Activated naive CD4-positive, alpha-beta T cell treated with anti-CD3 and anti-CD28 coated beads for 36 hours (primary cell): ENCODE measurements around the gene KLHL3. TPM values are rescaled to one million over a fixed set of nuclear protein-coding genes. Genes with fewer than 3 reads are reported as not detected.

Experiments
- CTCF ChIA-PET: fragments of 350-600 bp; sonication (Branson Sonifier 250); formaldehyde crosslinking; loops from one replicate; lab custom pipeline; 2021; ENCODE audit warnings: antibody characterized with exemption; lab: Charles Lee
- DNase-seq: peaks from one replicate; pipeline ENCODE4 v3.0.0-alpha.2; 2020
- H3K27ac Mint-ChIP-seq: one replicate; pipeline ENCODE4 v1.8.0; 2021; ENCODE audit warnings: mild to moderate bottlenecking, mixed read lengths
- H3K27me3 Mint-ChIP-seq: one replicate; pipeline ENCODE4 v1.8.0; 2021; ENCODE audit warnings: low read depth, mixed read lengths
- H3K36me3 Mint-ChIP-seq: one replicate; pipeline ENCODE4 v1.8.0; 2021; ENCODE audit warnings: low read depth, mixed read lengths
- H3K4me1 Mint-ChIP-seq: one replicate; pipeline ENCODE4 v1.8.0; 2021; ENCODE audit warnings: low read depth, mixed read lengths
- H3K4me3 Mint-ChIP-seq: one replicate; pipeline ENCODE4 v1.8.0; 2021; ENCODE audit warnings: mild to moderate bottlenecking, moderate library complexity, mixed read lengths
- H3K9me3 Mint-ChIP-seq: one replicate; pipeline ENCODE4 v1.8.0; 2021; ENCODE audit warnings: mixed read lengths
- intact Hi-C: fragments of 100-400 bp; cut with micrococcal nuclease; formaldehyde crosslinking; loops from one replicate; pipeline ENCODE4 v1.15.1; 2023
- total RNA-seq, 2 experiments: library from RNA; stranded (reverse); gene quantifications; one replicate each; pipeline ENCODE4 v1.2.3, GENCODE V29; 2021

The KLHL3 gene
- total RNA-seq, 2 experiments from 2014 or later: 1.7 to 2.0 TPM

- H3K4me3 Mint-ChIP-seq: no peak overlapping the region
- H3K4me1 Mint-ChIP-seq: no peaks in the 10 kb centered on the region
- no peak for DNase-seq
- H3K27ac Mint-ChIP-seq: no peak overlapping the region
- H3K27me3 Mint-ChIP-seq: no peaks in the 10 kb centered on the region
- no peaks in the 10 kb centered on the region for H3K9me3 Mint-ChIP-seq
- H3K36me3 Mint-ChIP-seq: peaks cover 6% of the 10 kb centered on the region
- intact Hi-C loops: loop anchor here (2.0 kb wide), 1 partner anchor 505 kb away; no protein-coding TSS in a partner anchor
- CTCF ChIA-PET: interaction anchor here (1.0 to 7.1 kb wide), 4 partner anchors 32 to 449 kb away, joined by 3 to 52 read pairs (median 8); no protein-coding TSS in a partner anchor
Observed at GRCh38 chr5:137627706-137628105, 108.2 kb downstream of the KLHL3 start.

- no peak overlapping the region for H3K4me3 Mint-ChIP-seq
- no peak overlapping the region for H3K27ac Mint-ChIP-seq
- intact Hi-C loops: no loop called here
- no peaks in the 10 kb centered on the region for H3K9me3 Mint-ChIP-seq
- no peaks in the 10 kb centered on the region for H3K4me1 Mint-ChIP-seq
- CTCF ChIA-PET: interaction anchor here (0.6 to 7.1 kb wide), 5 partner anchors 33 to 449 kb away, joined by 3 to 52 read pairs (median 6); no protein-coding TSS in a partner anchor
- no peak for DNase-seq
- H3K36me3 Mint-ChIP-seq: peaks cover 2% of the 10 kb centered on the region
- no peaks in the 10 kb centered on the region for H3K27me3 Mint-ChIP-seq
Observed at GRCh38 chr5:137627293-137627692, 108.6 kb downstream of the KLHL3 start.

GRCh38 chr5:137624786-137625349 is 111.0 kb downstream of the KLHL3 start:
- no peak for DNase-seq
- intact Hi-C loops: no loop called here
- Mint-ChIP-seq H3K27ac (no peak overlapping the region), H3K27me3 (no peaks in the 10 kb centered on the region), H3K4me1 (no peaks in the 10 kb centered on the region), H3K36me3 (peaks cover 5% of the 10 kb centered on the region), H3K4me3 (no peak overlapping the region), H3K9me3 (no peaks in the 10 kb centered on the region)
- CTCF ChIA-PET: interaction anchor here (0.6 kb wide), 1 partner anchor 442 kb away, joined by 3 read pairs; no protein-coding TSS in a partner anchor

GRCh38 chr5:137622850-137623249 is 113.0 kb downstream of the KLHL3 start:
- no peaks in the 10 kb centered on the region for H3K9me3 Mint-ChIP-seq
- intact Hi-C loops: no loop called here
- H3K36me3 Mint-ChIP-seq: peaks cover 6% of the 10 kb centered on the region
- no peak overlapping the region for H3K4me3 Mint-ChIP-seq
- H3K27ac Mint-ChIP-seq: no peak overlapping the region
- no peaks in the 10 kb centered on the region for H3K4me1 Mint-ChIP-seq
- no peak for DNase-seq
- CTCF ChIA-PET: interaction anchor here (1.5 kb wide), 1 partner anchor 9 kb away, joined by 3 read pairs; no protein-coding TSS in a partner anchor
- no peaks in the 10 kb centered on the region for H3K27me3 Mint-ChIP-seq

- no peak for DNase-seq
- intact Hi-C loops: no loop called here
Observed at GRCh38 chr5:137621861-137622823, 113.7 kb downstream of the KLHL3 start.

GRCh38 chr5:137621306-137621705 is 114.6 kb downstream of the KLHL3 start:
- no peaks in the 10 kb centered on the region for H3K9me3 Mint-ChIP-seq
- intact Hi-C loops: no loop called here
- H3K36me3 Mint-ChIP-seq: peaks cover 6% of the 10 kb centered on the region
- DNase-seq: no peak
- H3K27me3 Mint-ChIP-seq: no peaks in the 10 kb centered on the region
- no peak overlapping the region for H3K4me3 Mint-ChIP-seq
- H3K27ac Mint-ChIP-seq: no peak overlapping the region
- no peaks in the 10 kb centered on the region for H3K4me1 Mint-ChIP-seq
- CTCF ChIA-PET: interaction anchor here (0.6 to 0.7 kb wide), 2 partner anchors 292 to 438 kb away, joined by 3 read pairs; no protein-coding TSS in a partner anchor

More at GRCh38 chr5:137621861-137622823, 113.7 kb downstream of the KLHL3 start:
- H3K27ac Mint-ChIP-seq: no peak overlapping the region
- no peak overlapping the region for H3K4me3 Mint-ChIP-seq
- CTCF ChIA-PET: interaction anchor here (1.5 kb wide), 1 partner anchor 10 kb away, joined by 3 read pairs; no protein-coding TSS in a partner anchor
- H3K4me1 Mint-ChIP-seq: no peaks in the 10 kb centered on the region
- no peaks in the 10 kb centered on the region for H3K27me3 Mint-ChIP-seq
- H3K9me3 Mint-ChIP-seq: no peaks in the 10 kb centered on the region
- H3K36me3 Mint-ChIP-seq: peaks cover 6% of the 10 kb centered on the region

GRCh38 chr5:137619191-137619870 is 116.6 kb downstream of the KLHL3 start:
- Mint-ChIP-seq H3K9me3 (no peaks in the 10 kb centered on the region), H3K36me3 (peaks cover 6% of the 10 kb centered on the region), H3K27me3 (no peaks in the 10 kb centered on the region), H3K4me3 (no peak overlapping the region), H3K4me1 (peaks cover under 1% of the 10 kb centered on the region), H3K27ac (no peak overlapping the region)
- DNase-seq: no peak
- intact Hi-C loops: no loop called here
- CTCF ChIA-PET: interaction anchor here (0.6 to 1.2 kb wide), 2 partner anchors 41 to 414 kb away, joined by 3 read pairs; no protein-coding TSS in a partner anchor

GRCh38 chr5:137618476-137618875 is 117.4 kb downstream of the KLHL3 start:
- CTCF ChIA-PET: interaction anchor here (1.2 kb wide), 1 partner anchor 42 kb away, joined by 3 read pairs; no protein-coding TSS in a partner anchor
- no peaks in the 10 kb centered on the region for H3K27me3 Mint-ChIP-seq
- intact Hi-C loops: no loop called here
- DNase-seq: no peak
- H3K4me1 Mint-ChIP-seq: peaks cover 5% of the 10 kb centered on the region
- H3K27ac Mint-ChIP-seq: no peak overlapping the region
- peaks cover 6% of the 10 kb centered on the region for H3K36me3 Mint-ChIP-seq
- no peaks in the 10 kb centered on the region for H3K9me3 Mint-ChIP-seq
- no peak overlapping the region for H3K4me3 Mint-ChIP-seq

- intact Hi-C loops: no loop called here
- H3K4me3 Mint-ChIP-seq: no peak overlapping the region
- CTCF ChIA-PET: interaction anchor here (1.2 kb wide), 1 partner anchor 43 kb away, joined by 3 read pairs; no protein-coding TSS in a partner anchor
- H3K27me3 Mint-ChIP-seq: no peaks in the 10 kb centered on the region
- no peak overlapping the region for H3K27ac Mint-ChIP-seq
- DNase-seq: no peak
- no peaks in the 10 kb centered on the region for H3K9me3 Mint-ChIP-seq
- peaks cover 5% of the 10 kb centered on the region for H3K4me1 Mint-ChIP-seq
- H3K36me3 Mint-ChIP-seq: peaks cover 6% of the 10 kb centered on the region
Observed at GRCh38 chr5:137617528-137618205, 118.2 kb downstream of the KLHL3 start.

GRCh38 chr5:137616046-137616445 is 119.8 kb downstream of the KLHL3 start:
- no peak for DNase-seq
- Mint-ChIP-seq H3K4me3 (no peak overlapping the region), H3K27me3 (no peaks in the 10 kb centered on the region), H3K4me1 (peaks cover 5% of the 10 kb centered on the region), H3K27ac (no peak overlapping the region), H3K9me3 (no peaks in the 10 kb centered on the region), H3K36me3 (peaks cover 1% of the 10 kb centered on the region)
- intact Hi-C loops: no loop called here
- CTCF ChIA-PET: interaction anchor here (1.1 kb wide), 1 partner anchor 13 kb away, joined by 3 read pairs; no protein-coding TSS in a partner anchor

GRCh38 chr5:137615171-137615775 is 120.6 kb downstream of the KLHL3 start:
- Mint-ChIP-seq H3K27ac (no peak overlapping the region), H3K4me3 (no peak overlapping the region), H3K9me3 (no peaks in the 10 kb centered on the region), H3K4me1 (peaks cover 5% of the 10 kb centered on the region), H3K36me3 (peaks cover 1% of the 10 kb centered on the region), H3K27me3 (no peaks in the 10 kb centered on the region)
- intact Hi-C loops: no loop called here
- DNase-seq: no peak
- CTCF ChIA-PET: interaction anchor here (1.2 kb wide), 1 partner anchor 127 kb away, joined by 3 read pairs; no protein-coding TSS in a partner anchor
